ENCODE data around the gene SFTPA2. TPM values are rescaled to one million over a fixed set of nuclear protein-coding genes. Genes with fewer than 3 reads are reported as not detected.

SFTPA2 gene
- polyA plus RNA-seq, 3 donors, result not detected

DNA sequence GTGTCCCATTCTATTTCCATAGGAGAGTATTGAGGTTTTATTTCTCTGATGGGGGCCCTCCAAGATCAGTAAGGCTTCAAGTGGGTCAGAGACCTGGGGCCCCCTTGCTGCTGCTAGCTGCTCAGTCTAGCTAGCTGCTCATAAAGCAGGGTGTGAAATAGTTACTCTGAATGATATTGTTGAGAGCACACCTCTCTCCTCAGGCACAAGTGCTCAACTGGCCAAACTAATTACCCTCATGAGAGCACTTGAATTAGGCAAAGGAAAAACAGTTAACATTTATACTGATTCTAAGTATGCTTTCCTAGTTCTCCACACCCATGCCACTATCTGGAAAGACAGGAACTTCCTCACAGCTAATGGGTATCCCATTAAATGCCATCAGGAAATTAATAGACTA is 45.1 kb upstream of the SFTPA2 start:
- peaks cover 2 to 11% (median 4%) of the 10 kb centered on the region in 7 donors for H3K9me3 Mint-ChIP-seq
- H3K4me1 Mint-ChIP-seq, result peaks cover 2% of the 10 kb centered on the region
- TF ChIP-seq, protein P1, sequence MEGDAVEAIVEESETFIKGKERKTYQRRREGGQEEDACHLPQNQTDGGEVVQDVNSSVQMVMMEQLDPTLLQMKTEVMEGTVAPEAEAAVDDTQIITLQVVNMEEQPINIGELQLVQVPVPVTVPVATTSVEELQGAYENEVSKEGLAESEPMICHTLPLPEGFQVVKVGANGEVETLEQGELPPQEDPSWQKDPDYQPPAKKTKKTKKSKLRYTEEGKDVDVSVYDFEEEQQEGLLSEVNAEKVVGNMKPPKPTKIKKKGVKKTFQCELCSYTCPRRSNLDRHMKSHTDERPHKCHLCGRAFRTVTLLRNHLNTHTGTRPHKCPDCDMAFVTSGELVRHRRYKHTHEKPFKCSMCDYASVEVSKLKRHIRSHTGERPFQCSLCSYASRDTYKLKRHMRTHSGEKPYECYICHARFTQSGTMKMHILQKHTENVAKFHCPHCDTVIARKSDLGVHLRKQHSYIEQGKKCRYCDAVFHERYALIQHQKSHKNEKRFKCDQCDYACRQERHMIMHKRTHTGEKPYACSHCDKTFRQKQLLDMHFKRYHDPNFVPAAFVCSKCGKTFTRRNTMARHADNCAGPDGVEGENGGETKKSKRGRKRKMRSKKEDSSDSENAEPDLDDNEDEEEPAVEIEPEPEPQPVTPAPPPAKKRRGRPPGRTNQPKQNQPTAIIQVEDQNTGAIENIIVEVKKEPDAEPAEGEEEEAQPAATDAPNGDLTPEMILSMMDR (IDR thresholded peaks at IDR 0.05), result no peak

DNA sequence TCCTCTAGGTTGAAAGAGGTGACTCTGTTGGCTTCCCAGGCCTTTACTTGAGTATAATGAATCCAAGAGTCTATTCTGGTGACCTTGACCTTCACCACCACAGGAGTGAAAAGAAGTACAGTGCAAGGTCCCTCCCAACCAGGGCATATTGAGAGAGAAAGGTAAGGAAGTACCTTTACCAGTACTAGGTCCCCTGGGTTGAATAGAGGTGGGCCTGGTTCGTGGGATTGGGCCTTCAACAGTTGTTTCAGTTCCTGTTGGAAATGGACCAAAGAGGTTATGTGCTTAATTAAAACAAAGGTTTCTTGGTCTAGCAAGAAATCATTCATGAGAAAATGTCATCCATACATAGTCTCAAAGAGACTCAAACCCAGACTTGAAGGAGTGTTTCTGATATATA is 44.1 kb upstream of the SFTPA2 start:
- no CpG with 5 or more reads among the region's 1 CpG for WGBS (ENCODE audit: insufficient coverage)
- H3K36me3 ChIP-seq (replicated peaks in 1 of 2; ENCODE audit: control insufficient read depth in 1 of 2, insufficient read depth in 2 of 2, low read length in 2 of 2), result no peaks in the 10 kb centered on the region
- peaks cover 2% of the 10 kb centered on the region for H3K4me1 Mint-ChIP-seq
- H3K27me3 ChIP-seq (ENCODE audit: control insufficient read depth in 2 of 2, insufficient read depth in 2 of 2, low read length in 2 of 2), result no peaks in the 10 kb centered on the region
- H3K4me2 ChIP-seq (replicated peaks; ENCODE audit: extremely low read depth, low read length, poor library complexity, severe bottlenecking), result no peak overlapping the region
- no peaks in the 10 kb centered on the region for H3K36me3 Mint-ChIP-seq
- no peak overlapping the region for H3K4me3 ChIP-seq (replicated peaks in 1 of 3; ENCODE audit: low read depth in 2 of 3, low read length in 3 of 3)
- peaks cover 3 to 6% (median 5%) of the 10 kb centered on the region in 3 donors for H3K27me3 Mint-ChIP-seq (ENCODE audit: low read depth in 3 of 3)
- TF ChIP-seq, protein P1 (IDR thresholded peaks at IDR 0.05), result no peak
- no peak for DNase-seq
- no peak overlapping the region for H3K27ac ChIP-seq (ENCODE audit: low read depth in 1 of 2, low read length in 2 of 2)
- peaks cover 2 to 12% (median 6%) of the 10 kb centered on the region in 7 donors for H3K9me3 Mint-ChIP-seq
- no peak overlapping the region for H3K27ac Mint-ChIP-seq
- no peak overlapping the region for H3K4me3 Mint-ChIP-seq
- H4K20me1 ChIP-seq (ENCODE audit: insufficient read depth, low read length), result no peaks in the 10 kb centered on the region
- no peaks in the 10 kb centered on the region for H3K4me1 ChIP-seq (ENCODE audit: control insufficient read depth in 1 of 2, insufficient read depth in 2 of 2, low read length in 2 of 2)
- H3K9ac ChIP-seq (ENCODE audit: insufficient read depth, low read length, poor library complexity, severe bottlenecking), result no peak overlapping the region
- no peaks in the 10 kb centered on the region for H3K9me3 ChIP-seq (replicated peaks in 1 of 2; ENCODE audit: control insufficient read depth in 1 of 2, insufficient read depth in 1 of 2, low read length in 2 of 2)
- intact Hi-C loops (cut with micrococcal nuclease), result no loop called here
- no peak overlapping the region for H2AFZ ChIP-seq (ENCODE audit: insufficient read depth, low read depth, low read length, poor library complexity, severe bottlenecking)
- H3K79me2 ChIP-seq (ENCODE audit: insufficient read depth, low read length), result no peaks in the 10 kb centered on the region

More for the DNA sequence above, 45.1 kb upstream of the SFTPA2 start:
- H2AFZ ChIP-seq (ENCODE audit: insufficient read depth, low read depth, low read length, poor library complexity, severe bottlenecking), result no peak overlapping the region
- Mint-ChIP-seq H3K36me3 (no peaks in the 10 kb centered on the region), H3K4me3 (no peak overlapping the region), H3K27me3 (ENCODE audit: low read depth in 3 of 3) (peaks cover 3 to 6% (median 6%) of the 10 kb centered on the region in 3 donors), H3K27ac (no peak overlapping the region)
- no peaks in the 10 kb centered on the region for H3K4me1 ChIP-seq (ENCODE audit: control insufficient read depth in 1 of 2, insufficient read depth in 2 of 2, low read length in 2 of 2)
- H3K9ac ChIP-seq (ENCODE audit: insufficient read depth, low read length, poor library complexity, severe bottlenecking), result no peak overlapping the region
- no peaks in the 10 kb centered on the region for H3K9me3 ChIP-seq (replicated peaks in 1 of 2; ENCODE audit: control insufficient read depth in 1 of 2, insufficient read depth in 1 of 2, low read length in 2 of 2)
- H3K27me3 ChIP-seq (ENCODE audit: control insufficient read depth in 2 of 2, insufficient read depth in 2 of 2, low read length in 2 of 2), result no peaks in the 10 kb centered on the region
- intact Hi-C loops (cut with micrococcal nuclease), result no loop called here
- H4K20me1 ChIP-seq (ENCODE audit: insufficient read depth, low read length), result no peaks in the 10 kb centered on the region
- no peak for DNase-seq
- no peak overlapping the region for H3K4me2 ChIP-seq (replicated peaks; ENCODE audit: extremely low read depth, low read length, poor library complexity, severe bottlenecking)
- no peaks in the 10 kb centered on the region for H3K79me2 ChIP-seq (ENCODE audit: insufficient read depth, low read length)
- H3K4me3 ChIP-seq (replicated peaks in 1 of 3; ENCODE audit: low read depth in 2 of 3, low read length in 3 of 3), result no peak overlapping the region
- no peak overlapping the region for H3K27ac ChIP-seq (ENCODE audit: low read depth in 1 of 2, low read length in 2 of 2)
- no peaks in the 10 kb centered on the region for H3K36me3 ChIP-seq (replicated peaks in 1 of 2; ENCODE audit: control insufficient read depth in 1 of 2, insufficient read depth in 2 of 2, low read length in 2 of 2)

All from CD14-positive monocyte (primary cell).